SH-SY5Y (cell line): ENCODE results near the gene TNS1.

Source experiments
- GATA2 ChIP-seq: IDR thresholded peaks from 2 replicates; pipeline ENCODE4 v1.6.1; 2011; ENCODE audit warnings: mild to moderate bottlenecking, low read depth, low read length
- GATA3 ChIP-seq: IDR thresholded peaks from 2 replicates; pipeline ENCODE4 v1.6.1; 2011; ENCODE audit warnings: low read depth, mild to moderate bottlenecking, low read length, moderate library complexity

TNS1 gene

DNA sequence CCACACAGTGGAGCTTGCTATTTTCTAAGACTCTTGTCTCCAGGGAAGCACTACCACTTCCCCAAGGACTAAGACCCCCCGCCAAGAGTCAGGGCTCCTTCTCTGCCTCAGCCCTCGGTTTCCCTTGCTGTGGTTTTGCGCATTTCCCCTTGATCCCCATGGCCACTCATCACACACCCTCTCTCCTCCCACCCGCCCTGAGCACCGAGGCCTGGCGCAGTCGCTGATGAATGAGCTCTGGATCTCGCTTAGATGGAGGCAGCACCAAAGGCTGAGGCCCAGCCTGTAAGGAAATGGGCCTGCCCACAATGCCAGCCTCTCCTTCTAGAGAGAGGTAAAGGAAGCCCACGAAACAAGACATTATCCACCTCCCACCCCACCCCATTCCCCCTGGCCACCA lies 96.9 kb downstream of the TNS1 start:
- TF ChIP-seq GATA3 (no peak), GATA2 (no peak)

GRCh38 chr2:217905395-217905794 lies 97.4 kb downstream of the TNS1 start:
- no peak for TF ChIP-seq GATA2
- TF ChIP-seq GATA3 = no peak

- TF ChIP-seq GATA3 = no peak
- no peak for TF ChIP-seq GATA2
These were observed 98.2 kb downstream of the TNS1 start for GRCh38 chr2:217904614-217904965.

GRCh38 chr2:217903859-217904613 lies 98.8 kb downstream of the TNS1 start:
- TF ChIP-seq GATA3 (no peak), GATA2 (no peak)

DNA sequence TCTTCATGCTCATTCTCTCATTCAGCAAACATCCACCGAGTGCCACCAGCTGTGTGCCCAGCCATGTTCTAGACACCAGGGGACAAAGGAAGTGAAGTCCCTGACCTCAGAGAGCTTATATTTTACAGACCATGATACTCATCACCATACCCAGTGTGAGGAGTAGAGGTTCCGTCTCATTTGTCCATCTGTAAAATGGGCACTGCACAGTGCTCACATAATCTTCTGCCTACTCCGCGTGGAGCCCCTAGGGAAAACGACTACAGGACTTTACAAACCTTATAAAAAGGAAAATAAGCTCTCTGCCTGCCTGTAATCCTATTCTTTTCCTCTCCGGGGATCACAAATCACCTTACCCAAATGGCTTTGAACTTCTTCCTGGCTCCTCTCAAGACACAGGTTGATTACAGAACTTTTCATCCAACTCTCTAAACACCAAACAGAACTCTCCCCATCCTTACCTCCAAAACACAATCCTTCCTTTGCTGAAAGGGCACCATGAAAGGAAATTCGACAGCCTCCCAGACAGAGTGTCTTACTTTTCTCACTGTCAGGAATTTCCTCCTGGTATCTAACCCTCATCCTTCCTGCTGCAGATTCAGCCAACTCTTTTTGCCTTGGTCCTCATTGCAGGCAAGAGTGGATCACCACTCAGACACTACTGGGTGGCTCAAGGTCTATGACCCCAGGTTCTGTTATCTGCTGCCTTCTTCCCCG lies 99.5 kb downstream of the TNS1 start:
- no peak for TF ChIP-seq GATA3

DNA sequence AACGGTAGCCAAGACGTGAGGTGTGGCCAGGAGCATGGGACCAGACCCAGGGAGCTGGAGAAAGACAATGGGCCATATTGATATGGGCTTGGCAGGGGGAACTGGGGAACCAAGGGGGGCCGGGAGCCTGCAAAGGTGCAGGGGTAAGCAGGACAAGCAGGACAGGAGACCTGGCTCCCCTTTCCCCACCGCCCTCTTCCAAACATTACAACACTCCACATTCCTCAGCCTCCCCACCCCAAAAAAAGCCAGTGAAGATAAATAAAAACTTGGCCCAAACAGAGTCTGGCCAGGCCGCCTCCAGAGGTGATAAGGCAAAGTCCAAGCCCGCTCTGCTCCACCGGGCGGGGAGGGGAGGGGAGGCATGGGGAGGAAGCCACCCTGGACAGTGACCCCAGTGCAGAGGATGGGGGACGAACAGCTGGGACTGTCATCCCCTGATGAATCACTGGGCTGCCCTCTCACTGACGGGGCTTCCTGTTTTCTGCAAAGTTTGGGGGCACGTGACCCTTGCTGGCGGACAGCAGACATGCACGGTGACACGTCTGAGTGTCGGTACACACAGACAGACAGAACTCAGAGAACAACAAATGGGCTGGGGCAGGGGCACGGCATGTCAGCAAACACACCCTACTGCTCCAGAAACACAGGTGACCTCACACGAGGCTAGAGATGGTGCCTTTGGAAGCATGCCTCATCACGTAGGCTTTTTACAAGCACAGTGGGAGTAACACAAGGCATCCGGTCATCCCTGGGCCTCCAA lies 100.2 kb downstream of the TNS1 start:
- no peak for TF ChIP-seq GATA3
- TF ChIP-seq GATA2 = no peak

DNA sequence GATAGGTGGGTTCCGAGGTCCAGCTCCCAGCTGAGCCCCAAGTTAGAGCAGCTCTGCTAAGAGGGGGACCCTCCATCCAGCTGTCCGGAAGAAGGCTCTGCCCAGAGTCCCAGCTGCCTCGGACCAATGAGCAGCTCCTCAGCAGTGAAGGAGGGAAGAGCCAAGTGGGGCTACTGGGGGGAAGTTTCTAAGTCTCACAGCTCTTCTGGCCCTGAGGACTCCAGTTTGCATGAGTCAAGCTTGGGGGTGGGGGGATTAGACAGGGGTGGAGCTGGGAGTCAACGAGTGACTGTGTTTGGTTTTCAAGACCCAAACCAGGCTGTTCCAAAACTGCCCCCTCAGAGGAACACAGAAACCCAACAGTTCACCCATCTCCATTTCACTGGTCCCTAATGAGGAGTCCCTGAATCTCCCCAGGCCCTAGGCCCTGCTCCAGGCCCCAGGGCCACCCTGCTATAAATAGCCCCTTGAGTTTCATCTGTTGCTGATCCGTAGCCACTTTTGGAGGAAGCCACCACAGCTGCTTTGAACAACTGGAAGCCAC lies 100.9 kb downstream of the TNS1 start:
- TF ChIP-seq GATA3 = no peak
- no peak for TF ChIP-seq GATA2

DNA sequence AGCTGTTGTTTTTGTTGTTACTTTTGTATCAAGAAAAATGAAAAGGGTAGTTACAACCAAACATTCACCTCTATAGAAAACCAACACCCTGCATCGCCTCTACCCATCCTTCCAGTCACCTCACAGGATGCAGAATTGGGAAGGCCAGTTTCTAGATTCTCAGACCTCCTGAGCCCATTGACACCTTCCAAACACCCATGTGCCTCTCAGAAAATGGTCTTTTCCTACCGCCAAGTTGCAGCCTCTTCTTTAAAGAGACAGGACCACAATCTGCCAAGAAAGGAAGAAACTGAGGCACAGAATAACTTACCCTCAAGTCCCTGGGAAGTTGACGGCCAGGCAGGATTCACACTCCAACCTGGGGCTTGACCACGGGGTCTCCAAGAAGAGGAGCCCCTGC lies 101.4 kb downstream of the TNS1 start:
- no peak for TF ChIP-seq GATA2
- no peak for TF ChIP-seq GATA3

- TF ChIP-seq GATA2 = no peak
- TF ChIP-seq GATA3 = no peak
These were observed 101.9 kb downstream of the TNS1 start for GRCh38 chr2:217900780-217901360.

GRCh38 chr2:217900010-217900779 lies 102.6 kb downstream of the TNS1 start:
- no peak for TF ChIP-seq GATA3
- no peak for TF ChIP-seq GATA2

GRCh38 chr2:217899231-217900009 lies 103.4 kb downstream of the TNS1 start:
- TF ChIP-seq GATA3 (no peak), GATA2 (no peak)

DNA sequence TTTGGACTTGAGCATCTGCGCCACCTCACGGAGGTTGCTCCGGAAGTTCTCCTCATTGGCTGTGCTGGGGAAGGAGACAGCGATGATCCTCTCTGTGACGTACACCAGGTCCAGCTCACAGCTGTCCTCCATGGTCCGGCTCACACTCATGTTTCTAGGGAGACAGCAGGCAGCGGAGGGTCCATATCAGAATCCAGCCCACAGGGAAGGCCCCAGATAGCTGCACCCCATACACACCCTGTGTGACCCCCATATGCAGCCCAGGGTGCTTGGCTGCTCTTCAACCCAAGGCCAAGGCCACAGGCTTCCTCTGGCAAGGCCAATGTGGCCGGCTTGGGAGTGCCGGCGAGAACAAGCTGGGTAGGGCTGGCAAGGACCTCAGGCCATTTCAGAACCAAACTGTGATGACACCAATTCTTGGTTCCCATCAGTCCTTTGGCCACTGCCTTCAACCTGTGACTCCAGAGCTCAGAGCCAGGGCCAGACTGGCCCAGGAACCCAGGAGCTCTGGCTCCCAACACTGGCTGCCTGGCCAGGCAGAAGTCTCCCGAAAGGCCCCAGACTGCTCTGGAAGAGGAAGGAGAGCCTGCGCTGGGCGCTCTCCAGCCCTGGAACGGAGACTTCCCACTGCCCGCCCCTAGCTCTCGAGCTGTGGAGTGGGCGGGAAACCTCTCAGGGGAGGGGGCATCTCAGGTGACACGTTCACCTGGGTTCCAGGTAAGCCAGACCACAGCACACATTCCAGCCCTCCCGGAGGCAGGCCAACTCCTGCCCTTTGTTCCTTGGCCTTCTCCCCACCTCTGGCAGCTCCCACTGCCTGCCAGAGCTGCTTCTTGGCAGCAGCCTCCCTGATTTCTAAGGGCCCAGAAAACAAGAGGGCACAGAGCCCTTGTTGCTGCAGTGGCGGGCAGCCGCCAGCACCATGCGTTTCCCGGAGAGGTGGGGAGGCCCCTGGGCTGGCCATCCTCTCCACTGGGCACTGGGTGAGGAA lies 104.7 kb downstream of the TNS1 start:
- TF ChIP-seq GATA2 = no peak
- no peak for TF ChIP-seq GATA3
